Measurements from ENCODE around the gene ZNF346.

GRCh38 chr5:177089825-177090641 is 67.5 kb downstream of the ZNF346 start:
- TF ChIP-seq CTCF (conservative IDR thresholded peaks at IDR 0.05 in 1 of 2, IDR thresholded peaks at IDR 0.05 in 1 of 2; ENCODE audit: extremely low read depth in 1 of 2, insufficient read depth in 1 of 2, low read depth in 1 of 2, low read length in 2 of 2), result no peak
- no peak for TF ChIP-seq EZH2 (IDR thresholded peaks at IDR 0.05; ENCODE audit: borderline replicate concordance, low read length)

All from mammary epithelial cell (primary cell).